DMS153 (cell line): Measurements from ENCODE around the gene SLC7A14.

Source experiments
- DNase-seq: peaks from one replicate; lab custom pipeline; 2025; lab: John Stamatoyannopoulos, UW

Gene SLC7A14

DNA sequence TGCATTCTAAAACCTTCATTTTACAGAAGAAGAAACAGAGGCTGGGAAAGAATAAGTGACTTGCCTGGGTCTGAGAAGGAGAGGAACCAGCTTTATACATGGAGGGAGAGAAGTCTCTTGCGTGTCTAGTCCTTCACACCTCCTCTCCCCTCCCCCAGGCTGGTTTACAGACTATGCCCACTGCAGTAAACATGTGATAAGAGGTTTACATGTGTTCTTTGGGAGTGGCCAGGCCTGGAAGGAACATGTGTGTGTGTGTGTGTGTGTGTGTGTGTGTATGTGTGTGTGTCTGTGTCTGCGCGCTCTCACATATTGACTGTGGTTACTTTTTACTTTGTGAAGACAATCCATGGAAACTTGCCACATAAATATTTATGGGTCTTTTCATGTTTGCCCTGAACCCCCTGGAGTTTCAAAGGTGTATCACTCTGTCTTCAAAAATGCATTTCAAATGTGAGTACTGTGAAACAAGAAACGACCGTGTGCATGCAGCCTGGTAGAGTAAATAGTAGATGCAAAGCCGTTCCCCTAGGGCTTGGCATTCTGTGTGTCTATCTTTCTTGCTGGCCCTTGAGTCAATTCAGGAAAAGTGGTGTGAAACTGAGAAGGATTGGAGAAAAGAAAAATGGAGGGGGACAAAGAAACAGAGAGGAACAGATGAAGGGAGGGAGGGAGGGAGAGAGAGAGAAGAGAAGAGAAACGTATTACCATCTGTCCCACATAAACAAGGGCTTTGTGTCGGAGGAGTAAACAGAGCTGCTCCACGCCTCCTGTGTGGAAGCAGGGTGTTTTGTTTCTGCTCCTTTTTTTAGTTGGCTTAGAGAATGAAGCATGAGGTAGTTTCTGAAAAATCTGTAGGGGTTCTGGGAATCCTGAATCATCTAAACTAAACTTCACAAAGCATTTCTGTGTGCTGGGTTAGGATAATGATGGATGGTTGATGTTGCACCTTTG lies 115.5 kb downstream of the SLC7A14 start:
- DNase-seq, result peak; percentile 52

DNA sequence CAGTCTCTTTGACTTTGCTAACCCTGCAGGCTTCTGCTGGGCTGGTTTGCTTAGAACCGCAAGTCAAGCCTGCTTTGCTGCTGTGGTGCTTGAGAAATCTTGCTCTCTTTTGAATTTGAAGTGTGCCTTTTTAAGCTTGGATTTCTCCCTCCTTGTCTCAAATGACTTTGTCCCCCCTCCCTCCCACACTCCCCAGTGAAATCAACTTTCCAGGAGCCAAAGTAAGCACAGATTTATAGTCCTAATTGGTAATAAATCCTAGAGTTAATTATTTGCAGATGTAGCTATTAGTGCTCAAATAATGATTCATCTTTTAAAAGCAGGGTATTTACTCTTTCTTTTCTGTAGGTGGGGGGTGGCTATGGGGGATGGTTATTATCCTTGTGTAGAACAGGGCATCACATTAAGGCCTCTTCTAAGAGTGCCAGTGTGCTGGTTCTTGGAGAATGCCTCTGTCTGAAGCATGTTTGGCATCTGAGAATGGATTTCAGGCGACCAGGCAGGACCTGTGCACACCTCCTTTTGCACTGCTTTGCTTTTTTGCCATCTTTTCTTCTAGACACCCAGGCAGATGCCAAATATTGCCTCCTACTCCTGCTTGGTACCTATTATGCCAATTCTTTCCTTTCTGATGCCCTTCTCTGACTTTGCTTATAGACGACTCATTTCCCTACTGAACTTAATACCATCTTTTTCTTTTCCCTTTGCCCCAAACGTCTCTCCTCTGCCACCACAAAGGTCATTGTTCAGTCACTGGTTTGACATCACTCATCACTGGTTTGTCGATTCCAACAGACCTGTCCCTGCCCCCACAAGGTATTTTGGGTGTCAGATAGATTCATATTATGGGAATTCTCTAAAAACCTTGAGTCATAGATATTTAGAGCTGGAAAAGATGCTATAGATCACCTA lies 116.5 kb downstream of the SLC7A14 start:
- peak; percentile 56 for DNase-seq

DNA sequence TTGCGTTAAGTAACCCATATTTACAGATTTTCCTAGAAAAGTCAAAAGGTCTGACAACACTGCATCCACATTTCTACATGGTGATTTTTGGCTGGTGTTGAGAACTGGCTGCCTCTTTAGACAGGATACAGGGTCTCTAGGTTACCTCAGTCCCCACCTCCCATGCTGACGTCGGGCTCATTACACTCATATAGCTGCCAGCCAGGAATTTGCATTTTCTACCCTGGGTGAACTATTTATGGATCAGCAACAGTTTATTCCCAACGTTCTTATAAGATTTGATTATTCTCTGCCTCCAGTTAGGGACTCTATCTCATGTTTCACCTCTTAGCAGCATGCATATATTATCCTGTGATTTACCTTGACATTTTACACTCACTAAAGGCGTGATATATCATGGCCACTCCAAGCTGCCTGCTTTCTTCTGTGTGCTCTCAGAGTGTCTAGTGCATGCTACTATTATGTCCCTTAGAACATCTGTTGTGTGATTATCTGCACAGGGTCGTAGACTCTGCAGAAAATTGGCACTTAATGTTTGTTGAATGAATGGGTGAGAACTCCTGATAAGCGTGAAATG lies 118.2 kb downstream of the SLC7A14 start:
- DNase-seq, result peak; percentile 71

DNA sequence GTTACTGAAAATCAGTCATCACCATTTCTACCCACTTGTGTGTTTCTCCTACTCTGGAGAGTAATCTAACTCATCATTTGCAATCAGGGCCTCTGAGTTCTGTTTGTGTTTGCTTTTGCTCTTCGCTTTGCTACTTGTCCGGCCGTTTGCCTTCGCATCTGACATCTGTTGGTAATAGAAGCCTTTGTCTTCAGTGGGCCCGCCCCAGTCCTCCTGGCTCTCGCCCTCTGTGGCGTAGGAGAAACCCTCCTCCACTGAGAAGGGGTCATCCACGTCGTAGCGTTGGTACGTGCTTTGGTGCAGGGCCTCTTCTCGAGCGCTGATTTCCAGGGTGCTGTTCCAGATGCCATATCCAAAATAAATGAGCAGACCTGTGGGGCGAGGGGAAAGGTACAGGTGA lies 118.9 kb downstream of the SLC7A14 start:
- DNase-seq, result peak; percentile 81

DNA sequence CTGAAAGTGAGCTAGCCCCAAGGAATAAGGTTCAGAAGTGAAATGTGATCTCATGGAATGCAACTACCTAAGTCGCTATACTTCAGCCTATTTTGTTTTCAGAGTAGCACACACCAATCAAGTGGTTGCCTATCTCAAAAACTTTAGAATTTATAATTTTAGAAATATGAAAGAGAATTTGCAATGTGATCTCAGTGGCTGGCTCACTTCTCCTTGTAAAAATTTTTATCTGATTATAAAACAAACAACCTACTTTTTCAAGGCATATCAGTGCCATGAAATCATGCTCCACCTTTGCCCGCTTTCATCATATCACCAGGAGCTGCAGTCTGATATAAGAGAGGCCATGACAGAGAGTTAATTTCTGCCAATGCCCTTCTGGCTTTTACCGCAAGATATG lies 119.9 kb downstream of the SLC7A14 start:
- DNase-seq, result no peak

DNA sequence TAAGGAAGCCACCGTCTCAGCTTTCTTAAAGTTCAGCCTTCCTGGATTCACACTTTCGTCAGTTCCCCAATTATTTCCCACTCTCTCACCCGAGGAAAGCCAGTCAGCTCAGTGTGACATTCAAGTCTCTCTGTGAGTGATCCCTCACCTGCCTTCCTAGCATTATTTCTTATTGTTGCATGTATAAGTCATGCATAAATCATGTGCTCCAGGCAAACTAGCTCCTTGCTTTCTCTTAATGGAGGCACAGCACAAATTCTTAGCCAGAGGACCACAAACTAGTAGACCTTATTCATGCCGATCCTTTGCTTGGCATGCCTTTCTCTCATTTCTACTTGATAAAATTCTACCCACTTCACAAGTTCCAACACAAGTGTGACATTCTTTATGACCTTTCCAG lies 122.9 kb downstream of the SLC7A14 start:
- DNase-seq, result no peak

DNA sequence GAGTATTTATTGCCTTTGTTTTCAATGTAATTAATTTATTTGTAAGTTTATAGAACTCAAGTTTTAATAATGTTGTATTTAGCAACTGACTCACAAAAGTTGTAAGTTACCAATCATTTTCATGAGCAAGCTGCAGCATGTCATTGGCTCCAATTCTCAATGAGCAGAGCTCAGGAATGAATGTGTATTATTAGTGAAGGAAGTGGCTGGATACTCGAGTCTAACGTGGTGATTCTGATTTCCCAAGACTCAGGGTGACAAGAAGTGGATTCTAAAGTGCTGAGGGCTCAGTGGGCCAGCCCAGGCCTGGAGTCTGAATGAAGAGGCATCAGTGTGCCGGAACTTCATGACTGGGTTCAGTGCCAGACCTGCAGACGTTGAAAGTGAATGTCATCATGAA lies 127.6 kb downstream of the SLC7A14 start:
- no peak for DNase-seq

DNA sequence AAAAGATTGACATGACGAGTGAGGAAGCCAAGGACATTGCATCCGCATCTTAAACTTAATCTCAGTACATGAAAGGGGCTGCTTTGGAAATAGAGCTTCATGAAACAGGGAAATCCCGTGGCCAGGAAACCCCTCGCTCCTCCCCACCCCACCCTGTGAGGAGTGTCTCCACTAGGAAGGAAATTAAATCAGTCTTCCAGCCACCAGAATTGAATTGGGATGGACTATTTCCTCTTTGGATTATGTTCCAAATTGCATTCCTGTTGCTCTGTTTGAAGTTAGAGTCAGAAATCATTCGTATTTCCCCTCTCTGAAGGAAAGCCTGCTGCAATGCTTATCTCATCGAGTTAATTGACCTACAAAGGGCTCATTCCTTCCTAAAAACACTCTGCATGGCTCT lies 131.4 kb downstream of the SLC7A14 start:
- no peak for DNase-seq

DNA sequence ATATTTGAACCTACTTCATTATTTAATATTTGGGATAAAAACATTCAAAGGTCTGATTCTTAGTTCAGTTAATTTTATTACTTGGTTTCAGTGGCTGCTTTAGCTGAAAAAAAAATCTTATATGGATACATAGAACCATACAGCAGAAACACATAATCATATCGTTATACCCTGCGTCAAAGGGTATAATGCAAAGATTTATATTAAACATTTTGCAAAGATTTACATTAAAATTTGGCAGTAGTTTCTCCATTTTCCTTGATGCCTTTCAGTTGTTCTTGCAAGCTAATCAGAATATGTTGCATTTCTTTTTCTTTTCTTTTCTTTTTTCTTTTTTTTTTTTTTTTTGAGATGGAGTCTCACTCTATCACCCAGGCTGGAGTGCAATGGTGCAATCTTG lies 135.8 kb downstream of the SLC7A14 start:
- no peak for DNase-seq

DNA sequence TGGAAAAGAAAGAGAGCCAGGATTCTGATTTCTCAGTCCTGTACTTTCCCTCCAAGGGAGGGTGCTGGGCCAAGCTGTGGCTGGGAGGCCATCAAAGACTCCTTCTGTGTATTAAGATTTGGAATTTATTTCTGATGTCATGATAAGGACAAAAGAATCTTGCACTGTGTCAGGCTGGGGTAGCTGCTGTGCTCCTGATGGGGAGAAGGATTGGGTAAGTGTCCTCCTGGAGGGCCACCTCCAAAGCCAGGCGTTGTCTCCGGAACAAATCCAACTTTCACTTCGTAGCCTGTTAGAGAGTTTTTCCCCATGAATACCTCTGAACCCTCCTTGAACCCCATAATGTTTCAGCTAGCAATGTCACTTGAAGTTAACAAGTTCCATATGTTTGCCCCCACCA lies 137.3 kb downstream of the SLC7A14 start:
- no peak for DNase-seq

DNA sequence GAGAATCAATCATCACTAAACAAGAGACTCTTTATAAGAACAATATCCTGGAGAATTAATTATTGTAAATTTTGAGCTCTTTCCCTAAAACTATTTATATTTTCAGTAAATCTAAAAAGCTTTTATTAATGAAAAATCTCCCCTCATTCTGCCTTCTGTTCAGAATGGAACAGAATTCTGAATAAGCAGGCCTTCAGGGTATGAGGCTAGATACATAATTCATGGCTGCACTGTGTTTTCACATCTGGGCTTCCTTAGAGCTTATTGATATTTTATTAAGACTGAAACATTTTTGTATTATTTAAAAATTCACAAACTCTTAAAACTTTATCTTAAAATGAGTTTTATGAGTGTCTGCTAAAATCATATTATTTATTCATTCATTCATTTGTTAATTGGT lies 142.4 kb downstream of the SLC7A14 start:
- DNase-seq, result no peak

DNA sequence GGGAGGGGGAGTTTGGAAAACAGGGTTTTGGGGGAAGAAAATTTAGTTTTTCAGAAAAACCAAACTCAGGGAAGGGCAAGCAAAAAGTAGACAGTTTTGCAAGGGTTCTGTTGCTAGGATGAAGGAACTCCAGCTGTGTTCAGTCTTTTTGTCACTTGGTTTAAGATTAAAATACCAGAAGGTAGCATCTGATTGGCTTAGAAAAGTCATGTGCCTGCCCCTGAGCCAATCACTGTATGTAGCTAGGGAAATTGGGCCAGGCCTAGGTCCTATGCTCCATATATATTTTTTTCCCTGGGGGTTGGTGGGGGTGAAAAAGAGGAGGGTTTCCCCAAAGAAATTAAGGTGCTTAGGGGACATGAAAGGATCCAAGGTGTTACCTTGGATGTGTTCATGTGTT lies 142.9 kb downstream of the SLC7A14 start:
- no peak for DNase-seq

DNA sequence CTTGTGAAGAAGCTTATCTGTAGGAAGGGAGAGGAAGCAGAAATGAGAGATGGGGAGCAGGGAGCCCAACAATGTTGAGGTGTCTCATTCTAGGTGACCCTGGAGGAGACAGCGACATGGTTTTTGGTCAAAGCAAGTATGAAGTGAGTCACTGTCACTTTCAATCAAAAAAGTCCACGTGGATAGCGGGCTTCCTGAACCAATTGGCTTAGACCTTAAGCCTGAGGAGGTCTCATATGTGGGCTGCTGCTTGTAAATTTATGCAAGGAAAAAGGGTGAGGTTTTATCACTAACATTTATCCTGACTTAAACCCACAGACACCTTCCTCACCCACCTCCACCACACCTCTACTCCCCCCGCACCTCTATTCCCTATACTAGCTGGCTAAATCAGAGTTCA lies 144.5 kb downstream of the SLC7A14 start:
- no peak for DNase-seq

DNA sequence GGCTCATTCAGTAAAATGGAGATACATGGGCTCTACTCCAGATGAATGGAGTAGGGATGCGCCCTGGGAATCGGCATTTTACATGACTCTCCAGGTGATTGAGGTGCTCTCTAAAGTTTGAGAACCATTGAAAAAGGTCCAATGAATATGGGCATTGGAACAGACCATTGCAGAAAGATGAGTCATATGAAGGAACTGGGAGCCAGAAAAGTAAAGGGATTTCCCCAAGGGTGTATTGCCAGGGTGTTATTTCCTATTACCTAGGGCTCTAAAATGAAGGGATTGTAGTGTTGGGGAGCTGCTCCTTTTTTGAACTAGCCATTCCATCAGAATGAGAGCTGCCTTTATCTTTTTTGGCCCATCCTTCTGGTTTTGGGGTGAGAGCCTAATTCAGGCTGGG lies 145.5 kb downstream of the SLC7A14 start:
- no peak for DNase-seq

DNA sequence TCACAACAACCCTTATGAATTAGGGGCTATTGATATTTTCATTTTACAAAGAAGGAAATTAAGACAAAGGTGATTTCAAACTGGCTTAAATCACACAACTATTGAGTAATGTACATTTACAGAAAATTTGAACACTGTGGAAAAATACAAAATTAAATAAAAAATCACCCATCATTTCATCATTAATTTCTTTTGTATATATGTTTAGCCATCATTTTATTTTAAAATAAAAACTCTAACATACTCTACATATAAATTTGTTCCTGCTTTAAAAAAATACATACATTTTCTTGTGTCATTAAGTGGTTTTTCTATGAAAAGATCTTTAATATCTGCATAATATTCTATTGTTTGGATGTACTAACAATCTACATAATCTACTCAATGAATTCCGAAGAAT lies 147.0 kb downstream of the SLC7A14 start:
- DNase-seq, result no peak

DNA sequence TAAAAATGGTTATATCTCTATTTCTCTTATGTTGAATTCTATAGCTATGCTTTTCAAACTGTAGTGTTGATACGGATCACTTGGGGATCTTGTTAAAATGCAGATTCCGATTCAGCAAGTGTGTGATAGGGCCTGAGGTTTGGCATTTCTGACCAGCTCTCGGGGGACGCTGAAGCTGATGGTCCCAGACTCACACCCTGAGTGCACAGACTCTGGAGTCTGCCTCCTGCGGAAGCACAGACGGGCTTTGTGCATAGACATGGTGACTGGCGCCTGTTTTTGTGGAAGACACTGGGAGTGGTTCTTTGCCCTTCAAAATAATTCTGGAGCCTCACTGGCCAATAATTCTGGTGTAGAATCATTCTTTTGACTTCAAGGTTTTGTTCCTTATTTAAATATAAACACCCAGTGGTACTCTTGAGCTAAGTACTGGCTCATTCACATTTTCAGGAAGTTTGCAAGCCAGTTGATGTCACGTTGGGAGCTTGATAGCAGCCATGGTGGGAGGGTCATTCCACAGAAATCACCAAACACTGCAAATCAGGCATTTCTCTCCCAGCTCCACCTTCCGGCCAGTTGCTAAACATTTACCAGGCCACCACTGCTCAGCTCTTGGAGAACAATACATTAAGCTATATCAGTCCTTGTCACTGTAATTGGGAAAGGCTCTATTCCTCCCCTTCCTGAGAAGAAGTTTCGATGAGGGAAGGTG lies 148.0 kb downstream of the SLC7A14 start:
- DNase-seq, result no peak

DNA sequence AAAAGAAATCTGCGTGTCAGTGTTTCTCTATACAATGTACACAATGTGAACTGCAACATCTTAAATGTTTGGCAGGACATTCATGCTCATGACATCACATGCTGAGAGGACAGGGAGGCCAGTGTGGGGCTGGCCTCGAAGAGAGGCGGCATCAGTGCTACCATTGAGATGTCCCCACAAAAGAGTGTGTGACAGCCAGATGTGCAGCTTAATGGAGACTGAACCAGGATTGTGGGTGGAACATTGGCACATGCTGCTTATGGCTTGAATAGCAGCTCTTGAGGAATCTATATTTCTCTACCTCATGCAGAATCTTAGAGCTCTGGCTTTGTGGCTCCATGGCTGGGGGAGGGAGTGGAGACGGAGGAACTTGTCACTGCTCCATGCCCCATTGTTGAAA lies 148.7 kb downstream of the SLC7A14 start:
- no peak for DNase-seq

DNA sequence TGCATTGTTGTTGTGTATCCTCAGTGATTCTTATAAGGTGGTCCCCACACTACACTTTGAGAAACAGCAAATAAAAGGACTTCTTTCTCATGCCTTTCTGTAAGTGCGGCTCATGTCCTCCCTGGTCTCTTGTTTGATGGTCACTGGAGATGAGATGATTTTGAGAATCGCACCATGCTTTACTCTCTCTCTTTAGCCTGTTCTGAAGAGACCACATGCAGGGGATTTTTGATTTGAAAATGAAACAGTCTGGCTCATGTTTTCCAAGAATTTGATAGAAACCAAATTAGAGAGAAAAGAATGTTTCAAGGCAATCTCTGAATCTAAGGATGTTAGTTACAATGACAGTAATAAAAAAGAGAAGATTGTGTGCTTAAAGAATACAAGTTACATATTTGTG lies 149.2 kb downstream of the SLC7A14 start:
- DNase-seq, result no peak

DNA sequence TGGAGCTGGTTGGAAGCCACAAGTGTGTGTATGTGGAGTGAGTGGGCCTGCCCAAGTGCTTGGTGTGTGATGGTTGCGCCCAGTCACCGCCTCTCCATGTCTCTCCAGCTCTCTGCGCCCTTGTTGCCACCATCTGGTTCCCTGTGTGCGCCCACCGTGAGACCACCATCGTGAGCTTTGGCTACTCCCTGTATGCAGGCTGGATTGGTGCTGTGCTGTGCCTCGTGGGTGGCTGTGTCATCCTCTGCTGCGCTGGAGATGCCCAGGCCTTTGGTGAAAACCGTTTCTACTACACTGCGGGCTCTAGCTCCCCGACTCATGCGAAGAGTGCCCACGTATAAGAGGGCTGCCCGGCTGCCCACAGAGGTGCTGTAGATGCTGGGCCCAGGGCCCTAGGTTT lies 153.5 kb downstream of the SLC7A14 start:
- DNase-seq, result no peak

DNA sequence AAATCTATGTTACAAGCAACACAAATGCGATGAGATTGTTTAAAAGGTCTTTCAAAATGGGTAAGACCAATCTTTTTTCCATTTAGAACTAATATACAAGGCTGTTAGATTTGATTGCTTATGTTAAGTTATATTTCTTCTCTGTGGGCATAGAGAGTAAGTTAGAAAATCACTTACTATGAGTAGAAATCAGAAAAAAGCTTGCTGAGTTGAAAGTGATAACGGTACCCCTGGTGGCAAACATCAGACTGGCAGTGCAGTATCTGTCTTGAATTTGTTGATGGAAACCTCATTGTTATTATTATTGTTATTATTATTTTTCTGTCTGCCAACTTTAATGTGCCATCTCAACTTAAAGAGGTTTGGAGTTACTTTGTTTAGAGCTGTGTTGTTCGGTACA lies 154.8 kb downstream of the SLC7A14 start:
- DNase-seq, result no peak

DNA sequence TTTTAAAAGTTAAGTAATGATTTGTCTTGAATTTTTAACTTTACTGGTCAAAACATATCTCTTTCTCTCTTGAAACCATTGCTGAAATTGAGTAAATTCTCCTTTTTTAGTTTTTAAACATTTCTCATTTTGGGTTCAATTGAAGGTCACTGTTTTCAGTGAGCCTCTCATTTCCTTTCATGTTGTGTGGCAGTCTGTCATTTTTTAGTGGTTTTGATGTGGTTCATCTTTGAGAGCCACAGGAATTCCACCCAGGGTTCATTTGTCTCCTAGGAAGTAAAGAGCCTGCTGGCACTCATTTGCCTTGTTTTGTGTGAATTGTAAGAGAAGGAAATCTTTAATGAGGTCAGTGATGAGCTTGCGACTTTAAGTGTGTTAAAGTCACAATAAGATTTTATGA lies 156.8 kb downstream of the SLC7A14 start:
- no peak for DNase-seq

DNA sequence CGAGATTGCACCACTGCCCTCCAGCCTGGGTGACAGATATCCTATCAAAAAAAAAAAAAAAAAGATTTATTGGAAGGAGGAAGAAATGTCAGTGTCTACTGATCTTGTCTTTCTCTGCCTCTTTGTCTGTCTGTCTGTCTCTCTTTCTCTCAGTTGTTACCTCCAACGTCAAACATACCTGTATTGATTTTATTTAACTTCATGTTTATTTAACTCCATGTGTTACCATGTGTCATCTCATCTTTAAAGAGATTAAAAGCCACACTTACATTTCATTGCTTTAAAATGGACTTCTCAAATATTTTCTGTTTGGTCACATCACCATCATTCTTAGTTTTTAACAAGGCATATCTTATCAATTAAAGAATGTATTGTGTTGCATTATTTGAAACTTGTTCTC lies 157.8 kb downstream of the SLC7A14 start:
- DNase-seq, result no peak
